ENCODE data around the gene FMNL3.
"Not testable (repeated sequence)": the region's sequence is repeated elsewhere in the genome, so short reads cannot be mapped to it uniquely, and the experiment has no call there.

Gene FMNL3

GRCh38 chr12:49619286-49619685 is 87.9 kb downstream of the FMNL3 start:
- Histone ChIP-seq H3K9ac (ENCODE audit: low read depth, low read length) (no peak overlapping the region), H3K4me3 (ENCODE audit: low read depth, low read length) (no peak overlapping the region), H3K27me3 (ENCODE audit: control insufficient read depth, insufficient read depth, low read length) (no peaks in the 10 kb centered on the region), H3K36me3 (ENCODE audit: control insufficient read depth, insufficient read depth, low read length) (no peaks in the 10 kb centered on the region), H3K4me1 (ENCODE audit: control insufficient read depth, insufficient read depth, low read length) (peaks cover 9% of the 10 kb centered on the region), H3K9me3 (ENCODE audit: control insufficient read depth, insufficient read depth, low read length) (no peaks in the 10 kb centered on the region)

- H3K36me3 ChIP-seq (ENCODE audit: control insufficient read depth, insufficient read depth, low read length) = no peaks in the 10 kb centered on the region
- H3K27me3 ChIP-seq (ENCODE audit: control insufficient read depth, insufficient read depth, low read length) = no peaks in the 10 kb centered on the region
- H3K4me3 ChIP-seq (ENCODE audit: low read depth, low read length) = no peak overlapping the region
- no peak overlapping the region for H3K9ac ChIP-seq (ENCODE audit: low read depth, low read length)
- H3K9me3 ChIP-seq (ENCODE audit: control insufficient read depth, insufficient read depth, low read length) = no peaks in the 10 kb centered on the region
- H3K4me1 ChIP-seq (ENCODE audit: control insufficient read depth, insufficient read depth, low read length) = peaks cover 9% of the 10 kb centered on the region
These were observed 88.6 kb downstream of the FMNL3 start for GRCh38 chr12:49618576-49618975.

- no peaks in the 10 kb centered on the region for H3K36me3 ChIP-seq (ENCODE audit: control insufficient read depth, insufficient read depth, low read length)
- no peaks in the 10 kb centered on the region for H3K27me3 ChIP-seq (ENCODE audit: control insufficient read depth, insufficient read depth, low read length)
- H3K4me3 ChIP-seq (ENCODE audit: low read depth, low read length) = no peak overlapping the region
- H3K9ac ChIP-seq (ENCODE audit: low read depth, low read length) = no peak overlapping the region
- peaks cover 5% of the 10 kb centered on the region for H3K4me1 ChIP-seq (ENCODE audit: control insufficient read depth, insufficient read depth, low read length)
- H3K9me3 ChIP-seq (ENCODE audit: control insufficient read depth, insufficient read depth, low read length) = no peaks in the 10 kb centered on the region
These were observed 90.5 kb downstream of the FMNL3 start for GRCh38 chr12:49616533-49617219.

GRCh38 chr12:49615725-49616124 is 91.5 kb downstream of the FMNL3 start:
- Histone ChIP-seq H3K4me1 (ENCODE audit: control insufficient read depth, insufficient read depth, low read length) (peaks cover 2% of the 10 kb centered on the region), H3K36me3 (ENCODE audit: control insufficient read depth, insufficient read depth, low read length) (no peaks in the 10 kb centered on the region)

GRCh38 chr12:49612210-49612609 is 95.0 kb downstream of the FMNL3 start:
- no peaks in the 10 kb centered on the region for H3K9me3 ChIP-seq (ENCODE audit: control insufficient read depth, insufficient read depth, low read length)
- H3K36me3 ChIP-seq (ENCODE audit: control insufficient read depth, insufficient read depth, low read length) = no peaks in the 10 kb centered on the region
- H3K4me3 ChIP-seq (ENCODE audit: low read depth, low read length) = no peak overlapping the region
- H3K27me3 ChIP-seq (ENCODE audit: control insufficient read depth, insufficient read depth, low read length) = no peaks in the 10 kb centered on the region
- H3K4me1 ChIP-seq (ENCODE audit: control insufficient read depth, insufficient read depth, low read length) = no peaks in the 10 kb centered on the region
- H3K9ac ChIP-seq (ENCODE audit: low read depth, low read length) = no peak overlapping the region

More at GRCh38 chr12:49615725-49616124, 91.5 kb downstream of the FMNL3 start:
- no peaks in the 10 kb centered on the region for H3K27me3 ChIP-seq (ENCODE audit: control insufficient read depth, insufficient read depth, low read length)
- no peaks in the 10 kb centered on the region for H3K9me3 ChIP-seq (ENCODE audit: control insufficient read depth, insufficient read depth, low read length)
- no peak overlapping the region for H3K9ac ChIP-seq (ENCODE audit: low read depth, low read length)
- no peak overlapping the region for H3K4me3 ChIP-seq (ENCODE audit: low read depth, low read length)

- H3K9me3 ChIP-seq (ENCODE audit: control insufficient read depth, insufficient read depth, low read length); H3K4me3 ChIP-seq (ENCODE audit: low read depth, low read length); H3K36me3 ChIP-seq (ENCODE audit: control insufficient read depth, insufficient read depth, low read length): not testable (repeated sequence)
These were observed 96.4 kb downstream of the FMNL3 start for GRCh38 chr12:49610785-49611184.

GRCh38 chr12:49609875-49610154 is 97.4 kb downstream of the FMNL3 start:
- Histone ChIP-seq H3K27me3 (ENCODE audit: control insufficient read depth, insufficient read depth, low read length) (no peaks in the 10 kb centered on the region), H3K36me3 (ENCODE audit: control insufficient read depth, insufficient read depth, low read length) (no peaks in the 10 kb centered on the region), H3K4me1 (ENCODE audit: control insufficient read depth, insufficient read depth, low read length) (no peaks in the 10 kb centered on the region), H3K4me3 (ENCODE audit: low read depth, low read length) (no peak overlapping the region), H3K9me3 (ENCODE audit: control insufficient read depth, insufficient read depth, low read length) (no peaks in the 10 kb centered on the region), H3K9ac (ENCODE audit: low read depth, low read length) (no peak overlapping the region)

More at GRCh38 chr12:49610785-49611184, 96.4 kb downstream of the FMNL3 start:
- not testable (repeated sequence) for H3K9ac ChIP-seq (ENCODE audit: low read depth, low read length); H3K4me1 ChIP-seq (ENCODE audit: control insufficient read depth, insufficient read depth, low read length); H3K27me3 ChIP-seq (ENCODE audit: control insufficient read depth, insufficient read depth, low read length)

GRCh38 chr12:49609059-49609874 is 97.9 kb downstream of the FMNL3 start:
- Histone ChIP-seq H3K36me3 (ENCODE audit: control insufficient read depth, insufficient read depth, low read length) (no peaks in the 10 kb centered on the region), H3K9me3 (ENCODE audit: control insufficient read depth, insufficient read depth, low read length) (no peaks in the 10 kb centered on the region), H3K4me3 (ENCODE audit: low read depth, low read length) (no peak overlapping the region), H3K9ac (ENCODE audit: low read depth, low read length) (no peak overlapping the region), H3K4me1 (ENCODE audit: control insufficient read depth, insufficient read depth, low read length) (no peaks in the 10 kb centered on the region), H3K27me3 (ENCODE audit: control insufficient read depth, insufficient read depth, low read length) (no peaks in the 10 kb centered on the region)

GRCh38 chr12:49605539-49605938 is 101.7 kb downstream of the FMNL3 start, which contains the start of gene FAM186B:
FAM186B (minus strand) TSS chr12:49605639; CDS start chr12:49605477, 162 bp downstream.
- H3K27me3 ChIP-seq (ENCODE audit: control insufficient read depth, insufficient read depth, low read length); H3K4me3 ChIP-seq (ENCODE audit: low read depth, low read length); H3K4me1 ChIP-seq (ENCODE audit: control insufficient read depth, insufficient read depth, low read length); H3K9me3 ChIP-seq (ENCODE audit: control insufficient read depth, insufficient read depth, low read length); H3K9ac ChIP-seq (ENCODE audit: low read depth, low read length); H3K36me3 ChIP-seq (ENCODE audit: control insufficient read depth, insufficient read depth, low read length): not testable (repeated sequence)

- Histone ChIP-seq H3K36me3 (ENCODE audit: control insufficient read depth, insufficient read depth, low read length) (peaks cover under 1% of the 10 kb centered on the region), H3K9ac (ENCODE audit: low read depth, low read length) (no peak overlapping the region), H3K4me3 (ENCODE audit: low read depth, low read length) (no peak overlapping the region)
These were observed 102.3 kb downstream of the FMNL3 start for GRCh38 chr12:49604856-49605255.

GRCh38 chr12:49603721-49604120 is 103.5 kb downstream of the FMNL3 start:
- H3K36me3 ChIP-seq (ENCODE audit: control insufficient read depth, insufficient read depth, low read length) = peaks cover 2% of the 10 kb centered on the region
- H3K4me1 ChIP-seq (ENCODE audit: control insufficient read depth, insufficient read depth, low read length) = no peaks in the 10 kb centered on the region
- no peak overlapping the region for H3K4me3 ChIP-seq (ENCODE audit: low read depth, low read length)
- no peak overlapping the region for H3K9ac ChIP-seq (ENCODE audit: low read depth, low read length)
- no peaks in the 10 kb centered on the region for H3K27me3 ChIP-seq (ENCODE audit: control insufficient read depth, insufficient read depth, low read length)
- H3K9me3 ChIP-seq (ENCODE audit: control insufficient read depth, insufficient read depth, low read length) = no peaks in the 10 kb centered on the region

More at GRCh38 chr12:49604856-49605255, 102.3 kb downstream of the FMNL3 start:
- H3K4me1 ChIP-seq (ENCODE audit: control insufficient read depth, insufficient read depth, low read length) = no peaks in the 10 kb centered on the region
- H3K27me3 ChIP-seq (ENCODE audit: control insufficient read depth, insufficient read depth, low read length) = no peaks in the 10 kb centered on the region
- H3K9me3 ChIP-seq (ENCODE audit: control insufficient read depth, insufficient read depth, low read length) = no peaks in the 10 kb centered on the region

GRCh38 chr12:49599961-49600360 is 107.2 kb downstream of the FMNL3 start:
- no peak overlapping the region for H3K9ac ChIP-seq (ENCODE audit: low read depth, low read length)
- no peaks in the 10 kb centered on the region for H3K4me1 ChIP-seq (ENCODE audit: control insufficient read depth, insufficient read depth, low read length)
- H3K27me3 ChIP-seq (ENCODE audit: control insufficient read depth, insufficient read depth, low read length) = no peaks in the 10 kb centered on the region
- no peak overlapping the region for H3K4me3 ChIP-seq (ENCODE audit: low read depth, low read length)
- H3K9me3 ChIP-seq (ENCODE audit: control insufficient read depth, insufficient read depth, low read length) = no peaks in the 10 kb centered on the region
- H3K36me3 ChIP-seq (ENCODE audit: control insufficient read depth, insufficient read depth, low read length) = peaks cover 2% of the 10 kb centered on the region
